ENCODE results near the gene LYPD4.

DNA sequence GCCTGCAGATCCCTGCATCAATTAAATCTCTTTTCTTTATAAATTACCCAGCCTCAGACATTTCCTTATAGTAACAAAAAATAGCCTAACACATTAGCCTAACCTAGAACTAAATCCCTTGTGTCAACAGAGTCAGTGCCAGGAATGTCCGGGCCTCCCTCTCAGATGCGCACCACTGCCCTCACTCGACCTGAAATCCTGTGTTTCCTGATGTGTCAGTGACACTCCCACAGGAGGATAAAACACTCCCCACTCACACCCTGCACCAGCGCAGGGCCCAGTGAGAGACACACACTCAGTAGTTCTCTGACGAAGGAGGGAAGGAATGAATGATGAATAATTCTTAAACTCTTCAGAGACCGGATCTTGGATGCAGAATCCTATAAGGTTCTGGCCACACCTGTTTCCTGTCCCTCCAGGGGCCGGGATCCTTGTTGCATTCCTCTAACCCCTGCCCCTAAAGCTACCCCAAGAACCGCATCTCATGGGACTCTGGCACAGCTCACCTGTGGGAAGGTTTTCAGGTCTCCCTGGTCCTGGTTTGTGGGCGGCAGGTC lies 45.0 kb downstream of the LYPD4 start:
- no peak for TF ChIP-seq EZH2 (IDR thresholded peaks at IDR 0.05; ENCODE audit: borderline replicate concordance, low read depth, low read length, severe bottlenecking)
- TF ChIP-seq, protein P1, sequence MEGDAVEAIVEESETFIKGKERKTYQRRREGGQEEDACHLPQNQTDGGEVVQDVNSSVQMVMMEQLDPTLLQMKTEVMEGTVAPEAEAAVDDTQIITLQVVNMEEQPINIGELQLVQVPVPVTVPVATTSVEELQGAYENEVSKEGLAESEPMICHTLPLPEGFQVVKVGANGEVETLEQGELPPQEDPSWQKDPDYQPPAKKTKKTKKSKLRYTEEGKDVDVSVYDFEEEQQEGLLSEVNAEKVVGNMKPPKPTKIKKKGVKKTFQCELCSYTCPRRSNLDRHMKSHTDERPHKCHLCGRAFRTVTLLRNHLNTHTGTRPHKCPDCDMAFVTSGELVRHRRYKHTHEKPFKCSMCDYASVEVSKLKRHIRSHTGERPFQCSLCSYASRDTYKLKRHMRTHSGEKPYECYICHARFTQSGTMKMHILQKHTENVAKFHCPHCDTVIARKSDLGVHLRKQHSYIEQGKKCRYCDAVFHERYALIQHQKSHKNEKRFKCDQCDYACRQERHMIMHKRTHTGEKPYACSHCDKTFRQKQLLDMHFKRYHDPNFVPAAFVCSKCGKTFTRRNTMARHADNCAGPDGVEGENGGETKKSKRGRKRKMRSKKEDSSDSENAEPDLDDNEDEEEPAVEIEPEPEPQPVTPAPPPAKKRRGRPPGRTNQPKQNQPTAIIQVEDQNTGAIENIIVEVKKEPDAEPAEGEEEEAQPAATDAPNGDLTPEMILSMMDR (IDR thresholded peaks at IDR 0.05; ENCODE audit: borderline replicate concordance, extremely low read depth, low read length, poor library complexity, severe bottlenecking), result no peak

Measured in DND-41 (cell line).